Effector memory CD4-positive, alpha-beta T cell (primary cell): ENCODE data around the gene PLCD4.

Source experiments
- DNase-seq, 3 donors: peaks; one replicate each; pipeline ENCODE4 v3.0.0-alpha.2; 2020
- H3K27ac ChIP-seq: 2 replicates; pipeline ENCODE4 v1.7.0; 2013; ENCODE audit warnings: mild to moderate bottlenecking, low read length, moderate library complexity; ENCODE audit not compliant: insufficient read depth, poor library complexity, severe bottlenecking
- H3K27me3 ChIP-seq: replicated peaks from 2 replicates; pipeline ENCODE4 v1.7.0; 2013; ENCODE audit warnings: mild to moderate bottlenecking, low read length; ENCODE audit not compliant: insufficient read depth, control insufficient read depth, poor library complexity, severe bottlenecking
- H3K36me3 ChIP-seq: 2 replicates; pipeline ENCODE4 v1.7.0; 2013; ENCODE audit warnings: mild to moderate bottlenecking, low read length, moderate library complexity; ENCODE audit not compliant: control insufficient read depth, insufficient read depth
- H3K4me1 ChIP-seq: 2 replicates; pipeline ENCODE4 v1.7.0; 2013; ENCODE audit warnings: low read length, mild to moderate bottlenecking; ENCODE audit not compliant: control insufficient read depth, insufficient read depth, poor library complexity, severe bottlenecking
- H3K4me3 ChIP-seq: 2 replicates; pipeline ENCODE4 v1.7.0; 2013; ENCODE audit warnings: low read length, low read depth, mild to moderate bottlenecking; ENCODE audit not compliant: insufficient read depth, poor library complexity, severe bottlenecking
- H3K9me3 ChIP-seq: 2 replicates; pipeline ENCODE4 v1.7.0; 2013; ENCODE audit warnings: mild to moderate bottlenecking, low read length, moderate library complexity; ENCODE audit not compliant: control insufficient read depth

PLCD4 gene

GRCh38 chr2:218618102-218618860, 10.6 kb downstream of the PLCD4 start:
- no peak for DNase-seq
- H3K4me3 ChIP-seq: no peak overlapping the region
- no peaks in the 10 kb centered on the region for H3K9me3 ChIP-seq
- no peaks in the 10 kb centered on the region for H3K27me3 ChIP-seq
- no peak overlapping the region for H3K27ac ChIP-seq
- H3K4me1 ChIP-seq: no peaks in the 10 kb centered on the region
- no peaks in the 10 kb centered on the region for H3K36me3 ChIP-seq

- no peak overlapping the region for H3K27ac ChIP-seq
- H3K9me3 ChIP-seq: no peaks in the 10 kb centered on the region
- no peaks in the 10 kb centered on the region for H3K36me3 ChIP-seq
- H3K27me3 ChIP-seq: no peaks in the 10 kb centered on the region
- no peaks in the 10 kb centered on the region for H3K4me1 ChIP-seq
- no peak for DNase-seq
- no peak overlapping the region for H3K4me3 ChIP-seq
Measured at GRCh38 chr2:218621007-218621406, 13.3 kb downstream of the PLCD4 start.

GRCh38 chr2:218622606-218623365, 15.1 kb downstream of the PLCD4 start:
- H3K36me3 ChIP-seq: no peaks in the 10 kb centered on the region
- no peaks in the 10 kb centered on the region for H3K27me3 ChIP-seq
- H3K4me1 ChIP-seq: no peaks in the 10 kb centered on the region
- no peak overlapping the region for H3K4me3 ChIP-seq
- H3K27ac ChIP-seq: no peak overlapping the region
- no peaks in the 10 kb centered on the region for H3K9me3 ChIP-seq
- no peak for DNase-seq

- no peaks in the 10 kb centered on the region for H3K9me3 ChIP-seq
- DNase-seq: no peak
- no peaks in the 10 kb centered on the region for H3K27me3 ChIP-seq
- H3K27ac ChIP-seq: no peak overlapping the region
- no peak overlapping the region for H3K4me3 ChIP-seq
- no peaks in the 10 kb centered on the region for H3K36me3 ChIP-seq
- no peaks in the 10 kb centered on the region for H3K4me1 ChIP-seq
Measured at GRCh38 chr2:218623366-218623705, 15.6 kb downstream of the PLCD4 start.

- Histone ChIP-seq H3K9me3 (no peaks in the 10 kb centered on the region), H3K4me3 (no peak overlapping the region), H3K27me3 (no peaks in the 10 kb centered on the region), H3K36me3 (no peaks in the 10 kb centered on the region), H3K27ac (no peak overlapping the region), H3K4me1 (no peaks in the 10 kb centered on the region)
- DNase-seq: no peak
Measured at GRCh38 chr2:218626369-218626768, 18.7 kb downstream of the PLCD4 start.

GRCh38 chr2:218627939-218628338, 20.2 kb downstream of the PLCD4 start:
- H3K4me1 ChIP-seq: no peaks in the 10 kb centered on the region

GRCh38 chr2:218631837-218632236, 24.1 kb downstream of the PLCD4 start:
- no peaks in the 10 kb centered on the region for H3K27me3 ChIP-seq
- no peaks in the 10 kb centered on the region for H3K9me3 ChIP-seq
- no peak overlapping the region for H3K4me3 ChIP-seq
- no peak for DNase-seq
- no peak overlapping the region for H3K27ac ChIP-seq
- H3K36me3 ChIP-seq: peaks cover 21% of the 10 kb centered on the region
- no peaks in the 10 kb centered on the region for H3K4me1 ChIP-seq

More at GRCh38 chr2:218627939-218628338, 20.2 kb downstream of the PLCD4 start:
- no peaks in the 10 kb centered on the region for H3K36me3 ChIP-seq
- H3K4me3 ChIP-seq: no peak overlapping the region
- no peaks in the 10 kb centered on the region for H3K9me3 ChIP-seq
- no peak for DNase-seq
- H3K27me3 ChIP-seq: no peaks in the 10 kb centered on the region
- H3K27ac ChIP-seq: no peak overlapping the region

- Histone ChIP-seq H3K4me1 (no peaks in the 10 kb centered on the region), H3K36me3 (peaks cover 56% of the 10 kb centered on the region), H3K27me3 (no peaks in the 10 kb centered on the region), H3K27ac (no peak overlapping the region), H3K9me3 (no peaks in the 10 kb centered on the region), H3K4me3 (no peak overlapping the region)
- no peak for DNase-seq
Measured at GRCh38 chr2:218635719-218636118, 28.0 kb downstream of the PLCD4 start.

GRCh38 chr2:218638372-218638771, 30.7 kb downstream of the PLCD4 start:
- Histone ChIP-seq H3K9me3 (no peaks in the 10 kb centered on the region), H3K27ac (no peak overlapping the region), H3K4me1 (no peaks in the 10 kb centered on the region), H3K36me3 (peaks cover 77% of the 10 kb centered on the region), H3K4me3 (no peak overlapping the region), H3K27me3 (no peaks in the 10 kb centered on the region)
- DNase-seq: no peak

- Histone ChIP-seq H3K4me1 (no peaks in the 10 kb centered on the region), H3K36me3 (peaks cover 85% of the 10 kb centered on the region), H3K9me3 (no peaks in the 10 kb centered on the region), H3K27ac (no peak overlapping the region), H3K4me3 (no peak overlapping the region), H3K27me3 (no peaks in the 10 kb centered on the region)
- no peak for DNase-seq
Measured at GRCh38 chr2:218642121-218642656, 34.5 kb downstream of the PLCD4 start.
